Measurements from ENCODE around the gene RELB.
"Not testable (repeated sequence)": the region's sequence is repeated elsewhere in the genome, so short reads cannot be mapped to it uniquely, and the experiment has no call there.

RELB gene

GRCh38 chr19:44968670-44969069 lies 32.6 kb upstream of the RELB start:
- Histone ChIP-seq H3K9ac (ENCODE audit: low read length) (no peak overlapping the region), H3K27me3 (ENCODE audit: control insufficient read depth in 1 of 2, insufficient read depth in 2 of 2, low read length in 2 of 2) (no peaks in the 10 kb centered on the region), H3K9me3 (ENCODE audit: low read length) (no peaks in the 10 kb centered on the region), H3K27ac (ENCODE audit: low read depth, low read length) (no peak overlapping the region), H3K4me3 (ENCODE audit: low read depth in 1 of 2, low read length in 2 of 2) (no peak overlapping the region), H3K36me3 (ENCODE audit: insufficient read depth, low read length) (peaks cover 26% of the 10 kb centered on the region), H3K4me1 (ENCODE audit: insufficient read depth, low read length) (no peaks in the 10 kb centered on the region)

GRCh38 chr19:44969437-44969836 lies 31.8 kb upstream of the RELB start:
- no peaks in the 10 kb centered on the region for H3K4me1 ChIP-seq (ENCODE audit: insufficient read depth, low read length)
- no peak overlapping the region for H3K9ac ChIP-seq (ENCODE audit: low read length)
- H3K36me3 ChIP-seq (ENCODE audit: insufficient read depth, low read length), result peaks cover 34% of the 10 kb centered on the region
- no peak overlapping the region for H3K4me3 ChIP-seq (ENCODE audit: low read depth in 1 of 2, low read length in 2 of 2)
- no peaks in the 10 kb centered on the region for H3K9me3 ChIP-seq (ENCODE audit: low read length)
- H3K27ac ChIP-seq (ENCODE audit: low read depth, low read length), result no peak overlapping the region
- no peaks in the 10 kb centered on the region for H3K27me3 ChIP-seq (ENCODE audit: control insufficient read depth in 1 of 2, insufficient read depth in 2 of 2, low read length in 2 of 2)

DNA sequence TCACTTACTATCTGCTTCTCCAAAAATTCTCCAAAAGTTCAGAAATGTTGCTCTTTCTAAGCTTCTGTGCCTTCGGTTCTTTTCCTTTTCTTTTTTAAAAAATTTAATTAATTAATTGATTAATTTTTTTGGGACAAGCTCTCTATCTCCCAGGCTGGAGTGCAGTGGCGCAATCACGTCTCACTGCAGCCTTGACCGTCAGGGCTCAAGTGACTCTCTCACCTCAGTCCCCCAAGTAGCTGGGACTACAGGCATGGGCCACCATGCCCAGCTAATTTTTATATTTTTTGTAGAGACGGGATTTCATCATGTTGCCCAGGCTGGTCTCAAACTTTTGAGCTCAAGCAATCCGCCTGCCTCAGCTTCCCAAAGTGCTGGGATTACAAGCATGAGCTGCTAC lies 29.8 kb upstream of the RELB start:
- H3K36me3 ChIP-seq (ENCODE audit: insufficient read depth, low read length), result peaks cover 47% of the 10 kb centered on the region
- not testable (repeated sequence) for H3K27me3 ChIP-seq (ENCODE audit: control insufficient read depth in 1 of 2, insufficient read depth in 2 of 2, low read length in 2 of 2); H3K9ac ChIP-seq (ENCODE audit: low read length); H3K9me3 ChIP-seq (ENCODE audit: low read length); H3K4me3 ChIP-seq (ENCODE audit: low read depth in 1 of 2, low read length in 2 of 2); H3K4me1 ChIP-seq (ENCODE audit: insufficient read depth, low read length); H3K27ac ChIP-seq (ENCODE audit: low read depth, low read length)

DNA sequence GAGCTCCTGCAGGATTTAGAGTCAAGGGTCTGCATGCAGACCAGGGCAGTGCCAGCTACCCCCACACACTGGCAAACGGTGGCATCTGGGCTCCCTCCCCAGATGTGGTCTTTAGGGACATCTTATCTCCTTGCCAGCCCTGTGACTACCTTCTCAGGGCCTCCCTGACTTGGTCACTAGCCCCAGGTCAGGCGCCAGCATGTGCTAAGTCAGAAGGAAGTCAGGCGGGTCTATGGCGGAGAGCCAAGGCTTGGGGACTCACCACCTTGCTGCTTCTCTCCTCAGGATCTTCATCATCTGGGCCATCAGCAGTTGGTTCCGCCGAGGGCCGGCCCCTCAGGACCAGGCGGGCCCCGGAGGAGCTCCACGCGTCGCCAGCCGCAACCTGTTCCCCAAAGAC lies 28.5 kb upstream of the RELB start:
- Histone ChIP-seq H3K27me3 (ENCODE audit: control insufficient read depth in 1 of 2, insufficient read depth in 2 of 2, low read length in 2 of 2) (no peaks in the 10 kb centered on the region), H3K4me1 (ENCODE audit: insufficient read depth, low read length) (no peaks in the 10 kb centered on the region), H3K9ac (ENCODE audit: low read length) (no peak overlapping the region), H3K9me3 (ENCODE audit: low read length) (no peaks in the 10 kb centered on the region), H3K36me3 (ENCODE audit: insufficient read depth, low read length) (peaks cover 56% of the 10 kb centered on the region), H3K27ac (ENCODE audit: low read depth, low read length) (no peak overlapping the region), H3K4me3 (ENCODE audit: low read depth in 1 of 2, low read length in 2 of 2) (no peak overlapping the region)

GRCh38 chr19:44973982-44974735 lies 27.1 kb upstream of the RELB start:
- Histone ChIP-seq H3K27ac (ENCODE audit: low read depth, low read length) (no peak overlapping the region), H3K4me3 (ENCODE audit: low read depth in 1 of 2, low read length in 2 of 2) (no peak overlapping the region), H3K36me3 (ENCODE audit: insufficient read depth, low read length) (peaks cover 68% of the 10 kb centered on the region), H3K9me3 (ENCODE audit: low read length) (no peaks in the 10 kb centered on the region), H3K9ac (ENCODE audit: low read length) (no peak overlapping the region), H3K27me3 (ENCODE audit: control insufficient read depth in 1 of 2, insufficient read depth in 2 of 2, low read length in 2 of 2) (no peaks in the 10 kb centered on the region), H3K4me1 (ENCODE audit: insufficient read depth, low read length) (no peaks in the 10 kb centered on the region)

GRCh38 chr19:44974857-44975256 lies 26.4 kb upstream of the RELB start:
- H3K27me3 ChIP-seq (ENCODE audit: control insufficient read depth in 1 of 2, insufficient read depth in 2 of 2, low read length in 2 of 2), result no peaks in the 10 kb centered on the region
- no peak overlapping the region for H3K9ac ChIP-seq (ENCODE audit: low read length)
- no peak overlapping the region for H3K4me3 ChIP-seq (ENCODE audit: low read depth in 1 of 2, low read length in 2 of 2)
- H3K9me3 ChIP-seq (ENCODE audit: low read length), result no peaks in the 10 kb centered on the region
- peaks cover 75% of the 10 kb centered on the region for H3K36me3 ChIP-seq (ENCODE audit: insufficient read depth, low read length)
- H3K4me1 ChIP-seq (ENCODE audit: insufficient read depth, low read length), result no peaks in the 10 kb centered on the region
- H3K27ac ChIP-seq (ENCODE audit: low read depth, low read length), result no peak overlapping the region

- Histone ChIP-seq H3K9ac (ENCODE audit: low read length) (no peak overlapping the region), H3K4me1 (ENCODE audit: insufficient read depth, low read length) (no peaks in the 10 kb centered on the region), H3K36me3 (ENCODE audit: insufficient read depth, low read length) (peaks cover 71% of the 10 kb centered on the region), H3K27ac (ENCODE audit: low read depth, low read length) (no peak overlapping the region), H3K4me3 (ENCODE audit: low read depth in 1 of 2, low read length in 2 of 2) (no peak overlapping the region), H3K9me3 (ENCODE audit: low read length) (no peaks in the 10 kb centered on the region), H3K27me3 (ENCODE audit: control insufficient read depth in 1 of 2, insufficient read depth in 2 of 2, low read length in 2 of 2) (no peaks in the 10 kb centered on the region)
Observed at GRCh38 chr19:44975444-44975843, 25.8 kb upstream of the RELB start.

DNA sequence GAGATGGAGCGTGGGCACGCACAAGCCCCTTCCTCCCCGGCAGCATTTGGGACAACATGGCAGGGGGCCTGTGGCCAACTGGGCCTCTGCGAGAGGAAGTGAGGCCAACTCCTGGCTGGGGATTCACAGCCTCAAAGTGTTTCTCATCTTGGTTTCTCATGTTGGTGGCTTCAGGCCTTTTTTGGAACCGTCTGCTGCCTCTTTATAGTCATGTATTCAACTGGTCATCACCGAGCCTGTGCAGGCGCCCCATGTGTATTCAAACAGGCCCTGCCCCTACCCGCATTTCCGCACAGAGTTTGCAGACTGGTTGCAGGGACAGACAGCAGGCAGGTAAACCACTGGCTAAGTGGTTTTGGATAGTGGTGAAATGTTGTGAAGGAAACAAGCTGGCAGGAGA lies 17.3 kb upstream of the RELB start:
- no peak overlapping the region for H3K4me3 ChIP-seq (ENCODE audit: low read depth in 1 of 2, low read length in 2 of 2)
- H3K27me3 ChIP-seq (ENCODE audit: control insufficient read depth in 1 of 2, insufficient read depth in 2 of 2, low read length in 2 of 2), result no peaks in the 10 kb centered on the region
- H3K9ac ChIP-seq (ENCODE audit: low read length), result no peak overlapping the region
- H3K4me1 ChIP-seq (ENCODE audit: insufficient read depth, low read length), result no peaks in the 10 kb centered on the region
- no peak overlapping the region for H3K27ac ChIP-seq (ENCODE audit: low read depth, low read length)
- no peaks in the 10 kb centered on the region for H3K9me3 ChIP-seq (ENCODE audit: low read length)
- peaks cover 60% of the 10 kb centered on the region for H3K36me3 ChIP-seq (ENCODE audit: insufficient read depth, low read length)

DNA sequence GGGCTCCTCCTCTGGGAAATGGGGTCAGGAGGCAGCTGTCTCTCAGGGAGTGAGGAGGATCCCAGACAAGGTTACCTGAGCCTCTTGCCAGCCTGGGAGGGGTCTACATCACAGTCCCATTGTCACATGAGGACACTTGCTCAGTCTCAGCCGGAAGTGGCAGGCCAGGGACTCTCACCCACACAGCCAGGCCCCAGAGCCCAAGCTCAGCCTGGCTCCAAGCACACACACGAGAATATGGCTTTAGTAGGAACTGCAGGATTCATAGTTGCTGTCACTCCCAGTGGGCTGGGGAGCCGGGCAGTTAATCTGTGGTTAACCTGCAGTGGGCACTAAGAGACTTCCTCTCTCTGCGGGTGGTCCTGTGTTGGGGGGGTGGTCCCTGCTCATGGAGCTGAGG lies 15.8 kb upstream of the RELB start:
- H3K9ac ChIP-seq (ENCODE audit: low read length), result no peak overlapping the region
- H3K36me3 ChIP-seq (ENCODE audit: insufficient read depth, low read length), result peaks cover 52% of the 10 kb centered on the region
- H3K9me3 ChIP-seq (ENCODE audit: low read length), result no peaks in the 10 kb centered on the region
- H3K27ac ChIP-seq (ENCODE audit: low read depth, low read length), result no peak overlapping the region
- no peaks in the 10 kb centered on the region for H3K27me3 ChIP-seq (ENCODE audit: control insufficient read depth in 1 of 2, insufficient read depth in 2 of 2, low read length in 2 of 2)
- H3K4me3 ChIP-seq (ENCODE audit: low read depth in 1 of 2, low read length in 2 of 2), result no peak overlapping the region
- no peaks in the 10 kb centered on the region for H3K4me1 ChIP-seq (ENCODE audit: insufficient read depth, low read length)

DNA sequence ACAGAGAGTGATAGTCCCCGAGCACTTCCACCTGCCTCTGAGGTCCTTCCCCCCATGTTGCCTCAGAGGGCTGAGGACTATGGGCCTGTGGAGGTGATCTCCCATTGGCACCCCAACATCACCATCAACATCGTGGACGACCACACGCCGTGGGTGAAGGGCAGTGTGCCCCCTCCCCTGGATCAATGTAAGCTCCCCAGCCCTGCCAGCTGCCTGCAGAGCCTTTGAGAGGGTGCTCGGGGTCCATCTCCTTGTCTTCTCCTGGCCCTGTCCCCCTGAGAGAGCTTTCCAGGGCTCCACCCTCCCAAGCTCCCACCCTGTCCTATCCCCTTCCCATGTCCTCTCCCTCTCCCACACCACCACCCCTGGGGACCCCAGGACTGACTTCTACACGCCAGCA lies 14.9 kb upstream of the RELB start:
- Histone ChIP-seq H3K27me3 (ENCODE audit: control insufficient read depth in 1 of 2, insufficient read depth in 2 of 2, low read length in 2 of 2) (no peaks in the 10 kb centered on the region), H3K9me3 (ENCODE audit: low read length) (no peaks in the 10 kb centered on the region)

DNA sequence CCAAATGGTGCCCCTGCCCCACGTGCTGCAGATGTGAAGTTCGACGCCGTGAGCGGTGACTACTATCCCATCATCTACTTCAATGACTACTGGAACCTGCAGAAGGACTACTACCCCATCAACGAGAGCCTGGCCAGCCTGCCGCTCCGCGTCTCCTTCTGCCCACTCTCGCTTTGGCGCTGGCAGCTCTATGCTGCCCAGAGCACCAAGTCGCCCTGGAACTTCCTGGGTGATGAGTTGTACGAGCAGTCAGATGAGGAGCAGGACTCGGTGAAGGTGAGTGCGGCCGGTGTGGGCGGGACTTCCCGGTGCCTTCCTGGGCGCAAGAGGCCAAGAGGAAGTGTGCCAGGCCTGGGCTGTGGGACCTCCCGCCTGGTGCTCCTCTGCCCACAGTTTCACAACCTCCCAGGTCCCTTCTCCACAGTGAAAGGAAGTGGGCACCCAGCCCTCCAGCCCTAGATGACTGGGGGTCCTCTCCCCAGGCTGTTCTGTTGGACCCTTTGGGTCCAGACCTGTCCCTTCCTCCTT lies 14.1 kb upstream of the RELB start:
- no peak overlapping the region for H3K9ac ChIP-seq (ENCODE audit: low read length)
- H3K27me3 ChIP-seq (ENCODE audit: control insufficient read depth in 1 of 2, insufficient read depth in 2 of 2, low read length in 2 of 2), result no peaks in the 10 kb centered on the region

More for the DNA sequence above, 14.9 kb upstream of the RELB start:
- H3K27ac ChIP-seq (ENCODE audit: low read depth, low read length), result no peak overlapping the region
- H3K4me1 ChIP-seq (ENCODE audit: insufficient read depth, low read length), result no peaks in the 10 kb centered on the region
- H3K9ac ChIP-seq (ENCODE audit: low read length), result no peak overlapping the region
- H3K36me3 ChIP-seq (ENCODE audit: insufficient read depth, low read length), result peaks cover 61% of the 10 kb centered on the region
- no peak overlapping the region for H3K4me3 ChIP-seq (ENCODE audit: low read depth in 1 of 2, low read length in 2 of 2)

GRCh38 chr19:44988273-44988672 lies 13.0 kb upstream of the RELB start:
- no peak overlapping the region for H3K4me3 ChIP-seq (ENCODE audit: low read depth in 1 of 2, low read length in 2 of 2)
- H3K36me3 ChIP-seq (ENCODE audit: insufficient read depth, low read length), result peaks cover 63% of the 10 kb centered on the region
- H3K27me3 ChIP-seq (ENCODE audit: control insufficient read depth in 1 of 2, insufficient read depth in 2 of 2, low read length in 2 of 2), result no peaks in the 10 kb centered on the region
- no peak overlapping the region for H3K27ac ChIP-seq (ENCODE audit: low read depth, low read length)
- no peaks in the 10 kb centered on the region for H3K9me3 ChIP-seq (ENCODE audit: low read length)
- H3K9ac ChIP-seq (ENCODE audit: low read length), result no peak overlapping the region
- H3K4me1 ChIP-seq (ENCODE audit: insufficient read depth, low read length), result no peaks in the 10 kb centered on the region

More for the DNA sequence above, 14.1 kb upstream of the RELB start:
- Histone ChIP-seq H3K4me3 (ENCODE audit: low read depth in 1 of 2, low read length in 2 of 2) (no peak overlapping the region), H3K9me3 (ENCODE audit: low read length) (no peaks in the 10 kb centered on the region), H3K4me1 (ENCODE audit: insufficient read depth, low read length) (no peaks in the 10 kb centered on the region), H3K27ac (ENCODE audit: low read depth, low read length) (no peak overlapping the region), H3K36me3 (ENCODE audit: insufficient read depth, low read length) (peaks cover 69% of the 10 kb centered on the region)

All from muscle layer of colon (tissue), 2 donors.